HG02759 (cell line): ENCODE results near the gene TBX10.
"Not testable (repeated sequence)": the region's sequence is repeated elsewhere in the genome, so short reads cannot be mapped to it uniquely, and the experiment has no call there.

Source experiments
- ATAC-seq: cut with Tn5 transposase; IDR thresholded peaks from one replicate; pipeline ENCODE4 v1.9.1; 2021; ENCODE audit warnings: mild to moderate bottlenecking, moderate library complexity; ENCODE audit not compliant: unreplicated experiment

TBX10 gene

GRCh38 chr11:67632175-67632981, 7.2 kb downstream of the TBX10 start:
- ATAC-seq, result no peak

- ATAC-seq, result no peak
Measured at GRCh38 chr11:67631853-67632174, 7.7 kb downstream of the TBX10 start.

DNA sequence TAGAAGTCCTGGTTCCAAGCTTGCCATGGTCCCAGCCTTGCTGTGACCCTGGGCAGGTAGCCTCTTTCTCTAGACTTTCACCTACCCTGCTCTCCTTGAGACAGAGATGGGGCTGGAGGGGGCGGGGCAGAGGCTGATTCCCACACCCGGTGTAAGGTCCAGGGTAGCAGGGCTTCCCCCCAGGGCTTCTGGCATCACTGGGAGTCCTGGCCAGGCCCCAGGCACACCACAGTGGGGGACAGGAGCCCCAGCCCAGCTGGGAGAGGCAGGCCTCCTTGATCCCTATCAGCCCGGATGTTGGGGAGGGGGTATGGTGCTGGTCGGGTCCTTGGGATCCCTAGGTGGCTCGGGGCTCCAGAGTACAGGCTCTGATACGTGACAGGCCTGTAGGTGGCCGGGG, 8.2 kb downstream of the TBX10 start:
- ATAC-seq, result no peak

GRCh38 chr11:67630943-67631331, 8.6 kb downstream of the TBX10 start:
- ATAC-seq, result no peak

- ATAC-seq, result peak; percentile 72
Measured at GRCh38 chr11:67630228-67630942, 9.2 kb downstream of the TBX10 start.

GRCh38 chr11:67629386-67630227, 10.0 kb downstream of the TBX10 start, which contains the start of gene NUDT8:
Gene NUDT8, minus strand, starts transcription at chr11:67629937. Its CDS starts 26 bp downstream, at chr11:67629911.
- ATAC-seq, result peak; percentile 46

DNA sequence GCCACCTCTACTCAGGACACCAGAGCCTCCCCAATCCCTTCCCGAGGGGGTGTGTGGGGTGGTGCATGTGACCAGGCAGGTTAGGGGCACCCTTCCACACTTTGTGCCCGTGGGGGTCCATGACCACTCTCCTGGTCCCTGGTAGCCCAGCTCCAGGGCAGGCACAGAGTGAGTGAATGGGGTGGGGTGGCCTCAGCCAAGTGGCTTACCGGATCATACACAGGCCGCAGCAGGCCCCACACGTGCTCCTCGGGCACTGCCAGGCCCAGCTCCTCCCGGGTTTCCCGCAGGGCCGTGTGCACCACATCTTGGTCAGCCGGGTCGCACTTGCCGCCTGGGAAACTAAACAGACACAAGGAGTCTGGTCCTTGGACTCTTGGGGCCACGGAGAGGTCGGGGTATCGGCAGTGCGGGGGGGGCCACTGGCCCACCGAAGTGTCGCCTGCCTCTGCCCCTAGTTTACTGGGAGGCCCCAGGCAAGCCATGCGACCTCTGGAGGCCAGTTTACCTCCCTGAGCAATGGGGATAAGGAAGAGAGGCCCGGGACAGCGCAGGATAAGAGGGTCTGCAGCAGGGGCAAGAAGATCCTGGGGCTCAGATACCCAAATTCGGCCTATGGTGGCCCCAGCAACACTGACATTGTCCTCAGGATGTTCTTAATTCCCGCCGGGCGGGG, 10.7 kb downstream of the TBX10 start:
- ATAC-seq, result no peak

DNA sequence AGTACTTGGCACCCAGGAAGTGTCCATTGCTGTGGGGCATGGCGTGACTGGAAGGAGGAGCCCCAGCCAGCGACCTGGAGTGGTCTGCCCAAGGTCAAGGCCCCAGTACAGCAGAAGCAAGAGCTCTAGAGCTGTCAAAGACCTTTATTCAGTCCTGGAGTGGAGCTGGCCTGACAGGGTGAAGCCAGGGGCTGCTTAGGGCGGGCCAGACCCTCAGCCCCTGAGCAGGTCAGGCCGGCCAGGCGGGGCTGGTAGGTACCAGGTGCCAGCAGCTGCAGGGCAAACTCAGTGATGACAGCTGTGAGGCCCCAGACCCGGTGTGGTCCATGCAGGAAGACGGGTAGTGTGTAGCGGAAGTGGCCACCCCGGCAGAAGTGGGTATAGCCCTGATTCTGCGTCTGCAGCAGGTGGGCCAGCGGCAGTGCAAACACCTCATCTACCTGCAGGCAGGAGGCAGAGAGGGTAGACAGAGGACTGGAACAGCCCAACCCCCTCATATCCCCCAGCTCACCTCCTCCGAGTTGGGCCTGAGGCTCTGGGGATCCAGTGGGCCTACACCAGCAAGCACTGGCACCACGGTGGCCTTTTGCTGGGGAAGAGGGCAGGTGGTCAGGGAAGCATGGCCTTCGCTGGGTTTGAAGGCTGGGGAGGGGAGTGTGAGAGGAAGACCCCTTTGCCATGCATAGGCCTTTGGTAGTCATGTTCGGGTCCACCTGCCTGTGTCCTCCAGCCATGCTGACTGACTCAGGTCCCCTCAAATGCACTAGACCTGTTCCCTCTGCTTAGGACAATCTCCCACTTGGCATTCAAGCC, 11.5 kb downstream of the TBX10 start:
- ATAC-seq, result no peak

- no peak for ATAC-seq
Measured at GRCh38 chr11:67627441-67627811, 12.1 kb downstream of the TBX10 start.

DNA sequence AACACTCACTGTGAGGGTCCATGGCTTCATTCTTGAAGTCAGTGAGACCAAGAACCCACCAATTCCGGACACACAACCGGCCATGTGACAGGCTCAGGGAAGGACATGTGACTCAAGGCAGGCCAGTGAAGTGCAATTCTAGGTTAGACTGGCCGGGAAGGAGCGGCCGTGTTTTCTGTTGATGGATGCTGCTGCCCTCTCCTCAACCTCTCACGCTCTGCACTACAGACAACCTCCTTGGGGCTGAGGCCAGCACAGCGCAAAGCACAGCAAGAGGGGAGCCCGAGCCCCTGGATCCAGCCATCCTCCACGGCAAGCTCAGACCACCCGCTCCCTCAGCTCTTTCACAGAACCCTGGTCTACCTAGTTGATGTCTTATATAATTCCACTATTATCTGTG, 12.6 kb downstream of the TBX10 start:
- ATAC-seq, result no peak

DNA sequence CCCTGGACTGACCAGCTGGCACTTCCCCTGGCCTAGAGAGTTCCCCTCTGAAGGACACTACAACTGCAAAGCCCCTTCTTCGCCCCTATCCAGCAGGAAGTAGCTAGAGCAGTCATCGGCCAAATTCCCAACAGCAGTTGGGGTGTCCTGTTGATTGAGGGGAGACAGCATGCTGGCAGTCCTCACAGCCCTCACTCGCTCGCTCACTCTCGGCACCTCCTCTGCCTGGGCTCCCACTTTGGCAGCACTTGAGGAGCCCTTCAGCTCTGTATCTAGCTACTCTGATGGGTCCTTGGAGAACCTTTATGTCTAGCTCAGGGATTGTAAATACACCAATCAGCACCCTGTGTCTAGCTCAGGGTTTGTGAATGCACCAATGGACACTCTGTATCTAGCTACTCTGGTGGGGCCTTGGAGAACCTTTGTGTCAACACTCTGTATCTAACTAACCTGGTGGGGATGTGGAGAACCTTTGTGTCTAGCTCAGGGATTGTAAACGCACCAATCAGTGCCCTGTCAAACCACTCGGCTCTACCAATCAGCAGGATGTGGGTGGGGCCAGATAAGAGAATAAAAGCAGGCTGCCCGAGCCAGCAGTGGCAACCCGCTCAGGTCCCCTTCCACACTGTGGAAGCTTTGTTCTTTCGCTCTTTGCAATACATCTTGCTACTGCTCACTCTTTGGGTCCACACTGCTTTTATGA, 13.3 kb downstream of the TBX10 start:
- ATAC-seq, result not testable (repeated sequence)

DNA sequence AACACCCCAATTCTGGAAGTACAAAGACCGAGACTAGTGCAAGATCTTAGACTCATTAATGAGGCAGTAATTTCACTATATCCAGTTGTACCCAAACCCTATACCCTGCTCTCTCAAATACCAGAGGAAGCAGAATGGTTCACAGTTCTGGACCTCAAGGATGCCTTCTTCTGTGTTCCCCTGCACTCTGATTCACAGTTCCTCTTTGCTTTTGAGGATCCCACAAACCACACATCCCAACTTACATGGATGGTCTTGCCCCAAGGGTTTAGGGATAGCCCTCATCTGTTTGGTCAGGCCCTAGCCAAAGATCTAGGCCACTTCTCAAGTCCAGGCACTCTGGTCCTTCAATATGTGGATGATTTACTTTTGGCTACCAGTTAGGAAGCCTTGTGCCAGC, 15.8 kb downstream of the TBX10 start:
- not testable (repeated sequence) for ATAC-seq

DNA sequence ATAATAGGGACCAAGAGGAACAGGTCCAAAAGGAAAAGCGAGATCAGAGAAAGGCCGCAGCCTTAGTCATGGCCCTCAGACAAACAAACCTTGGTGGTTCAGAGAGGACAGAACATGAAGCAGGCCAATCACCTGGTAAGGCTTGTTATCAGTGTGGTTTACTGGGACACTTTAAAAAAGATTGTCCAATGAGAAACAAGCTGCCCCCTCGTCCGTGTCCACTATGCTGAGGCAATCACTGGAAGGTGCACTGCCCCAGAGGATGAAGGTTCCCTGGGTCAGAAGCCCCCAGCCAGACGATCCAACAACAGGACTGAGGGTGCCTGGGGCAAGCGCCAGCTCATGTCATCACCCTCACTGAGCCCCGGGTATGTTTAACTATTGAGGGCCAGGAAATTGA, 16.7 kb downstream of the TBX10 start:
- not testable (repeated sequence) for ATAC-seq

GRCh38 chr11:67621928-67622327, 17.6 kb downstream of the TBX10 start:
- not testable (repeated sequence) for ATAC-seq

GRCh38 chr11:67620621-67621020, 18.9 kb downstream of the TBX10 start:
- not testable (repeated sequence) for ATAC-seq

DNA sequence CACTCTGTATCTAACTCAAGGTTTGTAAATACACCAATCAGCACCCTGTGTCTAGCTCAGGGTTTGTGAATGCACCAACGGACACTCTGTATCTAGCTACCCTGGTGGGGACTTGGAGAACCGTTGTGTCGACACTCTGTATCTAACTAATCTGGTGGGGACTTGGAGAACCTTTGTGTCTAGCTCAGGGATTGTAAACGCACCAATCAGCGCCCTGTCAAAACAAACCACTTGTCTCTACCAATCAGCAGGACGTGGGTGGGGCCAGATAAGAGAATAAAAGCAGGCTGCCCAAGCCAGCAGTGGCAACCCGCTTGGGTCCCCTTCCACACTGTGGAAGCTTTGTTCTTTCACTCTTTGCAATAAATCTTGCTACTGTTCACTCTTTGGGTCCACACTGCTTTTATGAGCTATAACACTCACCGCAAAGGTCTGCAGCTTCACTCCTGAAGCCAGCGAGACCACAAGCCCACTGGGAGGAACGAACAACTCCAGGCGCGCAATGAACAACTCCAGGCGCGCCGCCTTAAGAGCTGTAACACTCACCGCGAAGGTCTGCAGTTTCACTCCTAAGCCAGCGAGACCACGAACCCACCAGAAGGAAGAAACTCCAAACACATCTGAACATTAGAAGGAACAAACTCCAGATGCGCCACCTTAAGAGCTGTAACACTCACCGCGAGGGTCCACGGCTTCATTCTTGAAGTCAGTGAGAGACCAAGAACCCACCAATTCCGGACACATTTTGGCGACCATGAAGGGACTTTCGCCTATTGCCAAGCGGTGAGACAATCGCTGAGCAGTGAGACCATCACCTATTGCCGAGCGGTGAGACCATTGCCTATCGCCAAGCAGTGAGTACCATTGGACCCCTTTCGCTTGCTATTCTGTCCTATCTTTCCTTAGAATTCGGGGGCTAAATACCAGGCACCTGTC, 19.6 kb downstream of the TBX10 start:
- not testable (repeated sequence) for ATAC-seq

DNA sequence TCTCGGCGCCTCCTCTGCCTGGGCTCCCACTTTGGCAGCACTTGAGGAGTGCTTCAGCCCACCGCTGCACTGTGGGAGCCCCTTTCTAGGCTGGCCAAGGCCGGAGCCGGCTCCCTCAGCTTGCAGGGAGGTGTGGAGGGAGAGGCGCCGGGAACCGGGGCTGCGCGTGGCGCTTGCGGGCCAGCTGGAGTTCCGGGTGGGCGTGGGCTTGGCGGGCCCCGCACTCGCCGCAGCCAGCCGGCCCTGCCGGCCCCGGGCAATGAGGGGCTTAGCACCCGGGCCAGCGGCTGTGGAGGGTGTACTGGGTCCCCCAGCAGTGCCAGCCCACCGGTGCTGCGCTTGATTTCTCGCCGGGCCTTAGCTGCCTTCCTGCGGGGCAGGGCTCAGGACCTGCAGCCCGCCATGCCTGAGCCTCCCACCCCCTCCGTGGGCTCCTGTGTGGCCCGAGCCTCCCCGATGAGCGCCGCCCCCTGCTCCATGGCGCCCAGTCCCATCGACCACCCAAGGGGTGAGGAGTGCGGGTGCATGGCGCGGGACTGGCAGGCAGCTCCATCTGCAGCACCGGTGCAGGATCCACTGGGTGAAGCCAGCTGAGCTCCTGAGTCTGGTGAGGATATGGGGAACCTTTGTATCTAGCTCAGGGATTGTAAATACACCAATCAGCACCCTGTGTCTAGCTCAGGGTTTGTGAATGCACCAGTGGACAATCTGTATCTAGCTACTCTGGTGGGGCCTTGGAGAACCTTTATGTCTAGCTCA, 20.5 kb downstream of the TBX10 start:
- ATAC-seq, result not testable (repeated sequence)
